ENCODE measurements around the gene KIF1B.
"Not testable (repeated sequence)": the region's sequence is repeated elsewhere in the genome, so short reads cannot be mapped to it uniquely, and the experiment has no call there.

KIF1B gene

DNA sequence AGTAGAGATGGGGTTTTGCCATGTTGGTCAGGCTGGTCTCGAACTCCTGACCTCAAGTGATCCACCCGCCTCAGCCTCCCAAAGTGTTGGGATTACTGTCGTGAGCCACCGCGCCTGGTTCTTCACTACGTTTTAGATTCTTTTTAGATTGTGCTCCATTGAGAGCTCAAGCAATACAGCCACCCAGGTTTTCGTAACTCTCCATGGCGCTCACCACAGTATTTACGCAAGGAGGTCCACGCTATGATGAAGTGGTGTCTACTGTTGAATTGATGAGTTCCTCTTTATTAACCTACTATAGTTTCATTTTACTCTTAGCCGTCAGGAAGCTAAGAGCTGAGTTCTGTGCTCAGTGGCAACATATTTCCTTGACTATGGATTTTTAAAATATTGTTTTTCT lies 1.8 kb upstream of the KIF1B start:
- Histone ChIP-seq H3K4me3 (ENCODE audit: low read length) (no peak overlapping the region), H3K36me3 (ENCODE audit: insufficient read depth, low read length) (no peaks in the 10 kb centered on the region), H3K9me3 (ENCODE audit: low read length) (no peaks in the 10 kb centered on the region), H3K27me3 (ENCODE audit: insufficient read depth, low read length) (no peaks in the 10 kb centered on the region), H2AFZ (ENCODE audit: low read depth, low read length) (no peak overlapping the region), H3K4me1 (ENCODE audit: insufficient read depth, low read length) (peaks cover 20% of the 10 kb centered on the region)

DNA sequence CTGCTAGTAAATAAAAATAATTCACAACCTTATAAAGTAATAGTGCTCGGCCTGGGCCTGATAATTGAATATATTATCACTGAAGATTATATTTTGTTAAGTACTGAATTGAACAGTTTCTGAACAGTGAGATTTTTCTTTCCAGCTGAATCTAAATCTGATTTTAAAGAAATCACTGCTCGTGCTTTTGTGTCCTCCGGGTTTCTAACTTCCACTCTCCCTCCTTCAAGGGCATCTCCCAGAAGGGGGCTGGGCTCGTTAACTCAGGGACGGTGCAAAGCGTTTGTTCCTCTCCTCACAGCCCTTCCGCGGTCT lies 823 bp upstream of the KIF1B start:
- Histone ChIP-seq H3K4me3 (ENCODE audit: low read length) (peak overlapping the region; percentile 94), H3K9me3 (ENCODE audit: low read length) (no peaks in the 10 kb centered on the region), H2AFZ (ENCODE audit: low read depth, low read length) (peak overlapping the region; percentile 81), H3K27me3 (ENCODE audit: insufficient read depth, low read length) (no peaks in the 10 kb centered on the region), H3K36me3 (ENCODE audit: insufficient read depth, low read length) (no peaks in the 10 kb centered on the region), H3K4me1 (ENCODE audit: insufficient read depth, low read length) (peaks cover 24% of the 10 kb centered on the region)

DNA sequence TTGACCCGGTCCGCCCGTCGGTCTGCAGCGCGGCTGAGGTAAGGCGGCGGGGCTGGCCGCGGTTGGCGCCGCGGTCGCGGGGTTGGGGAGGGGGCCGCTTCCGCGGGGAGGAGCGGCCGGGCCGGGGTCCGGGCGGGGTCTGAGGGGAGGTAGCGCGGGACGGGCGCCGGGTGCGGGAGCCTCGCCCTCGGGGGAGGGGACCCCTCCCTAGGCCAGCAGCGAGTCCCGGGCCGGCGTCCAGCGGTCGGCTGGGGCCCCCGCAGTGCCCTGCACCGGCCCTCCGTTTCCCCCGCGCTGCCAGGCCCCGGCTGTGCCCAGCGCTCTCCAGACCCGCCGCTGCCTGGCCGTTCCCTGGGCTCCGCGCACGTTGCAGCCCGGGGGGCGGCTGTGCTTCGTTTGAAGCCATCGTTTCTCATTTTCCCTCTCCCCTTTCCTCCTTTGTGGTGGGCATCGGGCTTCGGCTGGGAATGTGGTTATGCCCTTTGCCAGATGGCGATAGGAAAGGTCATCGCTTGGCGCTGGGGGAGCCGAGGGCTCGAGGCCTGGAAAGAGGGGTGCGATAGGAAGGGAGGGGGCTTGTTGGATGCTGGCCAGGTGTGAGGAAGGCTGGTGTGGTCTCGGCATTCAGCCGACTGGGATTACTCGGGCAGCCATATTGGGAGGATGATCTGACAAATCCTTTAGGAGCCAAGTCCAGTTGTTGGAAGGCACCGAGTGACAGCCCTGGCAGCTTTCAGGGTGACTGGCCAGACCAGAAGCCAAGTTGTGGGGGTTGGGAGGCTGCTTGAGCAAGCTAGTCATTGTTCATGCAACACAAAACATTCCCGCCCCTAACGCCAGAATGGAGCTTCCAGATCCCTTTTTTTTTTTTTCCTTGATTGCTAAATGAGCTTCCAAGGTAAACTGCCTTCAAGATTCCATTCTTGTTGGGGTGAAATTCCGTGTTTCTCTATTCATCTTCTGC lies 753 bp downstream of the KIF1B start:
- Histone ChIP-seq H3K36me3 (ENCODE audit: insufficient read depth, low read length) (peaks cover 5% of the 10 kb centered on the region), H3K4me1 (ENCODE audit: insufficient read depth, low read length) (peaks cover 26% of the 10 kb centered on the region), H2AFZ (ENCODE audit: low read depth, low read length) (no peak overlapping the region), H3K4me3 (ENCODE audit: low read length) (peak overlapping the region; percentile 94), H3K9me3 (ENCODE audit: low read length) (no peaks in the 10 kb centered on the region), H3K27me3 (ENCODE audit: insufficient read depth, low read length) (no peaks in the 10 kb centered on the region)

DNA sequence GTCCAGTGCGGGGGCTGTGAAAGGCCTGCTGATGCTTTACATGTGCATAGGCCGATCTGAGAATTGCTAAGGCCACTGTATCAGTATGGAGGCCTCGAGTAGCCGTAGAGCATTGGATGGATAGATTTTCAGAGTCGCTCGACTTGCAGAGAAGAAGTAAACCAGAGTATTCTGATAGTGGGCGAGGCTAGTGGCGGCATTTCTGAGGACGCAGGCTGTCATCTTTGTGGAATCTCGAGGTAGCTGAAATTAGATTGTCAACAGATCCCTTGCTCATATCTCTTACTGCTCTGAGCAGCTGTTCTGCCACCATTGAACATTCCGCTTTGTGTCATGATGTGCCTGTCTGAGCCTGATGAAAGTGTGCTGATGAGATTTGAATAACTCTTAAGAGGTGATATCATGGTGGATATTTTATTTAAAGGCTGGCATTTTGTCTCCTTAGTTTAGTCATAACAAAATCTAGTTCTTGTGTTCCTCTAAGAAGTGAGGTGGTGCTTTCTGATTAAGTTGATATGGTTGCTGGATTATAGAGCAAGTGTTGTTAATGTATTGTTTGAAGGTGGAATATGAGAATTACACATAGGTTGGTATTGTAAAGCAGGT lies 1.5 kb downstream of the KIF1B start:
- H3K9me3 ChIP-seq (ENCODE audit: low read length), result no peaks in the 10 kb centered on the region
- no peak overlapping the region for H2AFZ ChIP-seq (ENCODE audit: low read depth, low read length)
- H3K36me3 ChIP-seq (ENCODE audit: insufficient read depth, low read length), result peaks cover 5% of the 10 kb centered on the region
- H3K4me1 ChIP-seq (ENCODE audit: insufficient read depth, low read length), result peaks cover 33% of the 10 kb centered on the region
- H3K27me3 ChIP-seq (ENCODE audit: insufficient read depth, low read length), result no peaks in the 10 kb centered on the region
- H3K4me3 ChIP-seq (ENCODE audit: low read length), result peak overlapping the region; percentile 94

DNA sequence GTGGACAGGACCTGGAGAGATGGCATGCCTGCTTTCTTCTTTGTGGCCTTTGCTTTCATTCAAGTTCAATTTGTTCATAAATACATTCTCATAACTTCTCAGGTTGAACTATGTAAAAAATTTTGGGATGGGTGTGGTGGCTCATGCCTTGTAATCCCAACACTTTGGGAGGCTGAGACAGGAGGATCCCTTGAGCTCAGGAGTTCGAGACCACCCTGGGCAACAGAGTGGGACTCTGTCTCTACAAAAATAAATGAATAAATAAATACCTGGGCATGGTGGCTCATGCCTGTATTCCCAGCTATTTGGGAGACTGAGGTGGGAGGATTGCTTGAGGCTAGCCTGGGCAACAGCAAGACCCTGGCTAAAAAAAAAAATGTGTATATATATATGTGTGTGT lies 2.1 kb downstream of the KIF1B start:
- H3K4me1 ChIP-seq (ENCODE audit: insufficient read depth, low read length), result peaks cover 35% of the 10 kb centered on the region
- H2AFZ ChIP-seq (ENCODE audit: low read depth, low read length), result no peak overlapping the region
- peaks cover 5% of the 10 kb centered on the region for H3K36me3 ChIP-seq (ENCODE audit: insufficient read depth, low read length)
- H3K9me3 ChIP-seq (ENCODE audit: low read length), result no peaks in the 10 kb centered on the region
- peak overlapping the region; percentile 94 for H3K4me3 ChIP-seq (ENCODE audit: low read length)
- no peaks in the 10 kb centered on the region for H3K27me3 ChIP-seq (ENCODE audit: insufficient read depth, low read length)

DNA sequence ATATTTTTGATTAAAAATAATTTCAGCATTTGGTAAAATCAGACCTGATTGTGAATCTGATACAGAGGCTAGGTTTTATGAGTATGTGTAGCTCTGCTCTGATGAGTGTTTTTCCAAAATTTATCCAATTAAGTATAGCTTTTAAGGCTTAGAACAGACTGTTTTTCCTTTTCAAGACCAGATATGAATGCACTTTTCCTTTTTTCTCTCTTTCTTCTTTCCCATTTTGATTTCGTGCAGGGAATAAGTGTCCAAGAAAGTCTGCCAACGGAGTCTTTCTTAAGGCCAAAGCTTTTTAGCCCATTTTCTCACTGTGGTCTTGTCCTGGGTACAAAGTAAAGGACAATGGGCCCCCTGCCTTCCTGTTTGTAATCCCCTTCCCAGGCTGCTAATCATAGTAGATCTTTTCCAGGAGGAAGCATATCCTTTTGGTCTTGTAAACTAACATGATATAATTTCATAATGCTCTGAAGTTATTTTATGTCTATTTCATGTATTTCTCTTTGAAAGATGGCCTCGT lies 2.9 kb downstream of the KIF1B start:
- no peaks in the 10 kb centered on the region for H3K9me3 ChIP-seq (ENCODE audit: low read length)

DNA sequence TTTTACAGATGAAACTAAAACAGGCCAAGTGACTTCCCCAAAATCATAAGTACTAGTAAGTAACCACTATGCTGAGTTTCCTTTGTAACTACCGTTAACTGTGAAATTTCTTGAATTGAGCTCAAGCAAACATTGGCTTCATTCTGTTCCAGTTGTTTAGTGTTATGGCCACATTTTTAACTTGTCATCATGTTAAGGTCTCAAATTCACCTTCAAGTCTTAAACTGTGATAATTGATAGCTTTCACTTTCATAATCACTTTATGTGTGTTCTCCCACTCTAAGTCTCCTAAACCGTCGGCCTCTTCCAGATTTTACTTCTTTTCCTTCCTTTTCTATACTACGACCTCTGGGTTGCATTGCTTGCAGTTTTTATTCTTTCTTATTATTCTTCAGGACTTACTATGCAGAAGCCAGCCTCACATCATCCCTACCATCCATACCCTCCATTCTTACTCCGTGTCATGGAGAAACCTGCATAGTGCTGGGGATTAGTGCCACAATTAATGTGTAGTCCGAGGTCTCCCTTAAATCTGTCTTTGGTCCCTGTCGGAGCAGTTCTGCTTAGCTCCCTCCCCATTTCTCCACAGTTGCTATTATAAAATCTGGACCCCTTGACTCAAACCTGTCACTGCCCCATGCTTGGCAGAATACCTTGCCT lies 5.8 kb downstream of the KIF1B start:
- Histone ChIP-seq H3K4me1 (ENCODE audit: insufficient read depth, low read length) (peaks cover 38% of the 10 kb centered on the region), H3K36me3 (ENCODE audit: insufficient read depth, low read length) (peaks cover 9% of the 10 kb centered on the region), H3K9me3 (ENCODE audit: low read length) (no peaks in the 10 kb centered on the region), H3K4me3 (ENCODE audit: low read length) (no peak overlapping the region), H3K27me3 (ENCODE audit: insufficient read depth, low read length) (no peaks in the 10 kb centered on the region), H2AFZ (ENCODE audit: low read depth, low read length) (no peak overlapping the region)

More for the DNA sequence above, 2.9 kb downstream of the KIF1B start:
- Histone ChIP-seq H3K36me3 (ENCODE audit: insufficient read depth, low read length) (peaks cover 9% of the 10 kb centered on the region), H3K4me3 (ENCODE audit: low read length) (peak overlapping the region; percentile 94), H2AFZ (ENCODE audit: low read depth, low read length) (no peak overlapping the region), H3K27me3 (ENCODE audit: insufficient read depth, low read length) (no peaks in the 10 kb centered on the region), H3K4me1 (ENCODE audit: insufficient read depth, low read length) (peaks cover 42% of the 10 kb centered on the region)

DNA sequence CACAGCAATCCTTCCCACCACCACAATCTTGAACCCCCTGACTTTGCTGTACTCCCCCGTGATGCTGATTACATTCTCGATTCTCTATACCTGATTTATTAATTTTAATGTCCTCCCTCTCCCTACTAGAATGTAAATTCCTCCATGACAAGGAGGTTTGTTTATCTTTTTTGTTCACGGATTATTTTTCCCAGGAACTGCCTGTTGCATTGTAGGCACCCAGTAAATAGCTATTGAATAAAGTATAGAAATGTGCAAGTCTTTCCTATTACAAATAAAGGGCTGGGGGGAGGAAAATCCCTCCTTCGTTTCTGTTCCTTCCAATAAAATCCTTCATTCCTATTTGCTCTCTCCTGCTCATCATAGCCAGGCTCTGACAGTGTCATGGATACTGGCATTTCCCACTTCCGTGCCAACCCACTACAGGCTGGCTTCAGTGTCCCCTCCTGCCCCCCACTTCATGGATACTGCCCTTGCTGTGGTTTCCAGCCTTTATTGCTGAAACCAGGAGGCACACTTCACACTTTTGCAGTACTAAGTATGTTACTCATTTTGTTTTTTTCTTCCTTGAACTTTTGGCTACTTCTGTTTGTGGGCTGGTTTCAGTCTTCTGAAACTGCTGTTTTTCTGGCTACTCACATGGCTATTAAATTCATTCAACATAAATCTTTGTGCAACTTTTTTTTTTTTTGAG lies 7.5 kb downstream of the KIF1B start:
- no peaks in the 10 kb centered on the region for H3K9me3 ChIP-seq (ENCODE audit: low read length)
- H3K36me3 ChIP-seq (ENCODE audit: insufficient read depth, low read length), result peaks cover 9% of the 10 kb centered on the region
- H3K4me1 ChIP-seq (ENCODE audit: insufficient read depth, low read length), result peaks cover 31% of the 10 kb centered on the region
- no peaks in the 10 kb centered on the region for H3K27me3 ChIP-seq (ENCODE audit: insufficient read depth, low read length)
- no peak overlapping the region for H2AFZ ChIP-seq (ENCODE audit: low read depth, low read length)
- H3K4me3 ChIP-seq (ENCODE audit: low read length), result no peak overlapping the region

DNA sequence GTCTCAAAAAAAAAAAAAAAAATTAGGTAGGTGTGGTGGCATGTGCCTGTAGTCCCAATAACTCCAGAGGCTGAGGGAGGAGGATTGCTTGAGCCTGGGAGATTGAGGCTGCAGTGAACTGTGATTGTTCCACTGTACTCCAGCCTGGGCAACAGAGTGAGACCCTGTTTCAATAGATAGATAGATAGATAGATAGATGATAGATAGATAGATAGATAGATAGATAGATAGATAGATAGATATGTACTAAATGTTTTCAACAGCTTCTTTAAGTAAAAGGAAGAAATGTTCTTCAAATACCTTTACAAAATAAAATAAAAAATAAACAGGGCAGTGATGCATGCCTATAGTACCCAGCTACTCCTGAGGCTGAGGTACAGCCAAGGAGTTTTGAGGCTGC lies 9.8 kb downstream of the KIF1B start:
- Histone ChIP-seq H3K4me1 (ENCODE audit: insufficient read depth, low read length) (peaks cover 21% of the 10 kb centered on the region), H3K36me3 (ENCODE audit: insufficient read depth, low read length) (peaks cover 12% of the 10 kb centered on the region), H2AFZ (ENCODE audit: low read depth, low read length) (no peak overlapping the region), H3K9me3 (ENCODE audit: low read length) (peaks cover 6% of the 10 kb centered on the region), H3K4me3 (ENCODE audit: low read length) (no peak overlapping the region), H3K27me3 (ENCODE audit: insufficient read depth, low read length) (no peaks in the 10 kb centered on the region)

DNA sequence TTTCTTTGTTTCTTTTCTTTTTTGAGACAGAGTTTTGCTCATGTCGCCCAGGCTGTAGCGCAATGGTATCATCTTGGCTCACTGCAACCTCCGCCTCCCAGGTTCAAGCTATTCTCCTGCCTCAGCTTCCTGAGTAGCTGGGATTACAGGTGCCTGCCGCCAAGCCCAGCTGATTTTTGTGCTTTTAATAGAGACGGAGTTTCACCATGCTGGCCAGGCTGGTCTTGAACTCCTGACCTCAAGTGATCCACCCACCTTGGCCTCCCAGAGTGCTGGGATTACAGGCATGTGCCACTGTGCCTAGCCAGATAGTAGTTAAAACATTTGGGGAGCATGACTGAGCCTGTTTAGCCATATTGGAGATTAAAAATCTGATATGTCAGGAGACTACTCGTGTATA lies 10.3 kb downstream of the KIF1B start:
- H3K9me3 ChIP-seq (ENCODE audit: low read length); H3K4me3 ChIP-seq (ENCODE audit: low read length); H3K27me3 ChIP-seq (ENCODE audit: insufficient read depth, low read length); H2AFZ ChIP-seq (ENCODE audit: low read depth, low read length); H3K36me3 ChIP-seq (ENCODE audit: insufficient read depth, low read length): not testable (repeated sequence)
- peaks cover 21% of the 10 kb centered on the region for H3K4me1 ChIP-seq (ENCODE audit: insufficient read depth, low read length)

DNA sequence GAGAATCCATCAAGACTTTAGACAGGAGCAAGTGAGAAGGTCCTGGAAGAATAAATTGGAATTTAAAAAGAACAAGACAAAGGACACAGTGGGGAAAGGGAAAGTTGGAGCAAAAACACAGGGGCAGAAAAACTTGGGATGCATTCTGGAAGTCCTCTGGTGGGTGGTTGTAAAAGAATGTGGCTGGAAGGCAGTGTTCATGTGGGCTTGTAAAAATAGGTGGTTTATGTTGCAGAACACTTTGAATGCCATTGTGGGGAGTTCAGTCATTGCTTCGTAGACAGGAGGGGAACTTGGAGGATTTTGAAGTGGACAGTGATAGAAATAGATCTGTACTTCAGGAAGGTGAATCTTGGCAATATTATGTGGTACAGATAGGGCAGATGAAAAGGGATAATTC lies 15.2 kb downstream of the KIF1B start:
- Histone ChIP-seq H3K27me3 (ENCODE audit: insufficient read depth, low read length) (no peaks in the 10 kb centered on the region), H3K9me3 (ENCODE audit: low read length) (peaks cover 6% of the 10 kb centered on the region), H3K36me3 (ENCODE audit: insufficient read depth, low read length) (peaks cover 6% of the 10 kb centered on the region), H3K4me3 (ENCODE audit: low read length) (no peak overlapping the region), H3K4me1 (ENCODE audit: insufficient read depth, low read length) (peaks cover 3% of the 10 kb centered on the region), H2AFZ (ENCODE audit: low read depth, low read length) (no peak overlapping the region)

DNA sequence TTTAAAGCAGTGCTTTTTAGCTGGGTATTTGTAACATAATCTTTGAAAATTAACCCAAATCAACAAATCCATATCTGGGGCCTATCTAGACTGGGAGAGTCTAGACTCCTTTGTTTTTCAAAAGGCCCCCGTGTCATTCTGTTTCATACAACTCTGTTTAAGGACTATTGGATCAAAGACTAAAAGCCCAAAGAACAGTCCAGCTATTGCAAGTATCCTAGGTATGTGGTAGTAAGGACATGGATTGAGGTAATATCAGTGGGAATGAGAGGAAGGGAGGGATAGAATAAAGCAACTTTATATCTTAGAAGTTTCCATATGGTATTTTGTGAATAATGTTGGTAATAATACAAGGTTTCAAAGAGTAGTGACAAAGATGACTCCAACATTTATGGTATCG lies 18.2 kb downstream of the KIF1B start:
- peaks cover 3% of the 10 kb centered on the region for H3K4me1 ChIP-seq (ENCODE audit: insufficient read depth, low read length)
- no peak overlapping the region for H2AFZ ChIP-seq (ENCODE audit: low read depth, low read length)
- no peaks in the 10 kb centered on the region for H3K27me3 ChIP-seq (ENCODE audit: insufficient read depth, low read length)
- peaks cover 6% of the 10 kb centered on the region for H3K9me3 ChIP-seq (ENCODE audit: low read length)
- H3K36me3 ChIP-seq (ENCODE audit: insufficient read depth, low read length), result peaks cover 15% of the 10 kb centered on the region
- no peak overlapping the region for H3K4me3 ChIP-seq (ENCODE audit: low read length)

DNA sequence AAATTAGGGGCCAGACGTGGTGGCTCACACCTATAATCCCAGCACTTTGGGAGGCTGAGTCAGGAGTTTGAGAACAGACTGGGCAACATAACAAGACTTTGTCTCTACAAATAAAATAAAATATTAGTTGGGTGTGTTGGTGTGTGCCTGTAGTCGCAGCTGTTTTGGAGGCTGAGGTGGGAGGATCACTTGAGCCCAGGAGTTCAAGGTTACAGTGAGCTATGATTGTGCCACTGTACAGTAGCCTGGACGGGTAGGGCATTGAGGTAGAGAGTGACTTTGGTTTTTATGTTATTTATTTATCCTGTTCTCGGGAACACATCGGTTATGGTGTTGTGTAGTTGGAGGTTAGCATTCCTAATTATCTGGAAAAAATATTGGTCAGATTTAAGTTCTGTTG lies 19.5 kb downstream of the KIF1B start:
- no peak overlapping the region for H2AFZ ChIP-seq (ENCODE audit: low read depth, low read length)
- no peaks in the 10 kb centered on the region for H3K27me3 ChIP-seq (ENCODE audit: insufficient read depth, low read length)
- no peak overlapping the region for H3K4me3 ChIP-seq (ENCODE audit: low read length)
- peaks cover 16% of the 10 kb centered on the region for H3K36me3 ChIP-seq (ENCODE audit: insufficient read depth, low read length)
- no peaks in the 10 kb centered on the region for H3K9me3 ChIP-seq (ENCODE audit: low read length)
- peaks cover 3% of the 10 kb centered on the region for H3K4me1 ChIP-seq (ENCODE audit: insufficient read depth, low read length)
